OCI-LY7 (cell line): Measurements from ENCODE around the gene RHEBL1.

Source experiments
- CTCF ChIP-seq: fragments of 200-600 bp; sonication (generic); conservative IDR thresholded peaks from 2 replicates; pipeline ENCODE4 v1.5.1; 2014; ENCODE audit warnings: mild to moderate bottlenecking, antibody characterized with exemption, low read length, moderate library complexity, mixed read lengths
- EZH2phosphoT487 ChIP-seq: fragments of 200-600 bp; sonication (generic); IDR thresholded peaks from 2 replicates; pipeline ENCODE4 v1.6.1; 2018; ENCODE audit warnings: low read depth, borderline replicate concordance, mild to moderate bottlenecking, mixed run types, antibody characterized with exemption, low read length, moderate library complexity, mixed read lengths

- TF ChIP-seq CTCF (no peak), EZH2phosphoT487 (no peak)
Observed at GRCh38 chr12:49061157-49061650, 8.6 kb downstream of the RHEBL1 start.
